HEK293T (cell line): ENCODE data around the gene NSUN2.

Source experiments
- BHLHE40 ChIP-seq: fragments of 450-650 bp; IDR thresholded peaks from 2 replicates; pipeline ENCODE4 v1.6.1; 2016; ENCODE audit warnings: mild to moderate bottlenecking, moderate library complexity, borderline replicate concordance
- FOXM1 ChIP-seq: fragments of 450-650 bp; IDR thresholded peaks from 2 replicates; pipeline ENCODE4 v1.6.1; 2017; ENCODE audit warnings: mild to moderate bottlenecking, borderline replicate concordance

- TF ChIP-seq FOXM1, result no peak
- no peak for TF ChIP-seq BHLHE40
Observed at GRCh38 chr5:6592601-6593000, 40.2 kb downstream of the NSUN2 start.
